ENCODE measurements around the gene GSDMA. TPM values are rescaled to one million over a fixed set of nuclear protein-coding genes. Genes with fewer than 3 reads are reported as not detected.

GSDMA gene
- total and polyA plus RNA-seq, 12 donors, result 0.14 to 2.2 (median 1.3) TPM; not detected in 5

GRCh38 chr17:40020146-40020545, 57.3 kb downstream of the GSDMA start:
- Histone ChIP-seq H3K36me3 (replicated peaks in 1 of 2) (peaks cover 0 to 13% of the 10 kb centered on the region in 2 donors), H3K27ac (peak overlapping the region in 3 of 5 donors; percentile 84 to 89 (median 88)), H3K4me3 (no peak overlapping the region), H3K27me3 (no peaks in the 10 kb centered on the region), H3K9me3 (replicated peaks in 1 of 3) (no peaks in the 10 kb centered on the region), H3K4me1 (replicated peaks in 1 of 2) (peaks cover 35 to 38% of the 10 kb centered on the region in 2 donors)
- 90 to 96% (median 92%) methylated on average over 11 to 13 of the region's 13 CpGs for WGBS, 4 donors
- no peak for TF ChIP-seq POLR2A (IDR thresholded peaks at IDR 0.05)
- no peak for TF ChIP-seq CTCF (IDR thresholded peaks at IDR 0.05)
- DNase-seq, result no peak
- intact Hi-C loops (cut with DNase I), result no loop called here

- Histone ChIP-seq H3K4me1 (replicated peaks in 1 of 2) (peaks cover 35 to 39% of the 10 kb centered on the region in 2 donors), H3K27ac (peak overlapping the region; percentile 39 to 89 (median 84)), H3K9me3 (replicated peaks in 1 of 3) (no peaks in the 10 kb centered on the region), H3K36me3 (replicated peaks in 1 of 2) (peaks cover 0 to 25% of the 10 kb centered on the region in 2 donors), H3K27me3 (no peaks in the 10 kb centered on the region), H3K4me3 (no peak overlapping the region)
- WGBS, 4 donors, result 24 to 46% (median 37%) methylated on average over 9 of the region's 9 CpGs
- intact Hi-C loops (cut with DNase I), result no loop called here
- TF ChIP-seq CTCF (IDR thresholded peaks at IDR 0.05) (no peak), POLR2A (IDR thresholded peaks at IDR 0.05) (peak in 1 of 2 donors; percentile 44)
- DNase-seq, result peak; percentile 83 to 95 (median 88)
These were observed 58.7 kb downstream of the GSDMA start for GRCh38 chr17:40021451-40021971.

DNA sequence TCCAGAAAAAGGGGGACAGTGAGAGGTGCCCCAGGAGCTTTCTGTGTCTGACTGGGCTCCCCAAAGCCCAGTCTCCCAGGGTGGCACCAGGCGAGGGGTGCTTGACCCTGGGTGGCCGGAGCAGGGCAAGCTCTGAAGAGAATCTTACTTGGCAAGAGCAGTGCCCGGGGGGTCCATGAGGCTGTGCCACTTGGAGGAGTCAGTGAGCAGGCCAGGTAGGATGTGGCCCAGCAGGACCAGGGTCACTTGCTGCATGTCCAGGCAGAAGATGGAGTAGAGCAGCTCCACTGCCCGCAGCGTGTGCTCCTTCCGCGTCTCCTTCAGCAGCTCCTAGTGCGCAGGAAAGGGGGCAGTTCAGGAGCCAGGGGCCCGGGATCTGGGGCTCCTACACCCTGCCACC, 59.7 kb downstream of the GSDMA start:
- no peak overlapping the region for H3K4me3 ChIP-seq
- peaks cover 0 to 26% of the 10 kb centered on the region in 2 donors for H3K36me3 ChIP-seq (replicated peaks in 1 of 2)
- no peaks in the 10 kb centered on the region for H3K9me3 ChIP-seq (replicated peaks in 1 of 3)
- no peak for DNase-seq
- H3K4me1 ChIP-seq (replicated peaks in 1 of 2), result peaks cover 37 to 41% of the 10 kb centered on the region in 2 donors
- no peaks in the 10 kb centered on the region for H3K27me3 ChIP-seq
- TF ChIP-seq POLR2A (IDR thresholded peaks at IDR 0.05) (no peak), CTCF (IDR thresholded peaks at IDR 0.05) (no peak)
- WGBS, 4 donors, result 90 to 97% (median 93%) methylated on average over 3 to 9 of the region's 9 CpGs
- intact Hi-C loops (cut with DNase I), result no loop called here
- peak overlapping the region in 3 of 5 donors; percentile 84 to 89 (median 88) for H3K27ac ChIP-seq

DNA sequence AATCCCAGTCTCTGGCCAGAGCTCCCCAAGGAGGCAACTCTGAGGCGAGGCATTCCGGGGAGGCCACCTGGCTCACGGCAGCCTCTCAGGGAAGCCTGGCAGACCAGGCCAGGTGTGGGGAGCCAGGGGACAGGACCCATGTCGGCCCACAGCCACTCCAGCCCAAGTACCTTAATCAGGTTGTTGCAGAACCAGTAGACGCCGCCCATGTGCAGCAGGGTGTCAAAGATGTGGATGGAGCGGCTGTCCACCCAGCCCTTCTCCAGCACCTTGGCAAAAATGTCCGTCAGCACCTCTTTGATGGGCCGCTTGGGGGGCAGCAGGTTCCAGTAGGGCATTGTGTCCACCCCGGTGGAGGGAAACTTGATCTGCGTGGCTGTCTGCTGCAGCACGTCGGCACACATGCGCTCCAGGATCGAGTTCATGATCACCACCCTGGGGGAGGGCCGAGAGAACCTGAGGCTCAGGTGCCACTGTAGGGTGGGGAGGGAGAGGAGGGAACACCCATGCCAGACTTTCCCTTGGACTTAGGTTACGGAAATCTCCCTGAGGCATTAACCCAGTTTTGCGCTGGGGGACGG, 60.2 kb downstream of the GSDMA start:
- H3K9me3 ChIP-seq (replicated peaks in 1 of 3), result no peaks in the 10 kb centered on the region
- intact Hi-C loops (cut with DNase I), result no loop called here
- H3K36me3 ChIP-seq (replicated peaks in 1 of 2), result peaks cover 0 to 26% of the 10 kb centered on the region in 2 donors
- DNase-seq, result no peak
- no peak for TF ChIP-seq POLR2A (IDR thresholded peaks at IDR 0.05)
- TF ChIP-seq CTCF (IDR thresholded peaks at IDR 0.05), result no peak
- 86 to 94% (median 90%) methylated on average over 5 to 19 of the region's 19 CpGs for WGBS, 4 donors
- no peaks in the 10 kb centered on the region for H3K27me3 ChIP-seq
- H3K4me3 ChIP-seq, result no peak overlapping the region
- H3K4me1 ChIP-seq (replicated peaks in 1 of 2), result peaks cover 31 to 35% of the 10 kb centered on the region in 2 donors
- H3K27ac ChIP-seq, result peak overlapping the region in 1 of 5 donors; percentile 12
